GM19455 (cell line): Measurements from ENCODE around the gene IL1RAPL1.

ENCODE experiments used
- ATAC-seq: cut with Tn5 transposase; IDR thresholded peaks from one replicate; pipeline ENCODE4 v1.9.1; 2021; ENCODE audit not compliant: unreplicated experiment

The IL1RAPL1 gene

DNA sequence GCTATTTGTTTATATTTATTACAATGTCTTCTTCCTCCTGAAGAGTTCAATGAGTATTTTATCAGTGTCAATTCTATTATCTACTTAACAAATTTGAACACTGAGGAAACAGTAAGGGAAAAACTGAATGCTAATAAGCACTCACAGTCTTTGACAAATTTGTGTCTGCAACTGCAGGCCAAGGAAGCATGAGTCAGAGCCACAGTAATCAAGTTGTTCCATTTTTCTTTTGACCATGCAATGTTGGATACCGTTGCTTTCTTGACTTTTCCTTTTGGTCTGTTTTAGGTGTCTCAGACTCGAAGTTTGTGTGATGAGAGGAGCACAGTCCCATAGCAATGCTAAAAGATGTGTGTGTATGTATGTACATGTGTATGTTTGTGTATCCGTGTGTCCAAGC, 359.6 kb downstream of the IL1RAPL1 start:
- ATAC-seq, result no peak

DNA sequence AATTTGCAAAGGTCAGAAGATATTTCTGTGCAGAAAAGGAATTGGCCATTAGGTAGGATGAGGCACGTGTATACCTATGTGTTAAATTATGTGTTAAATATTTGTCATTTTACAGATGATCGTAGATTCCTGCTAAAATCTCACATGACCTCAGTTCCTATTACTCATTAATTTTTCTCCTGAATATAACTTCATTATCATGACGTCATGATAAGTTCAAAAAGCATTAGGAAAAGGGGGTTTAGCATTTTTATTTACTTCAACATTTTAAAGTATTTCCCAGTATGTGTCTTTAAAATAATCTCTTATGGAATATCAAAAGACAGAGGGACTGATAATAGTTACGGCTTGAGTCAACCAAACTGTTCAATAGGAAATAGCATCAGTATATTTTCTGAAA, 372.8 kb downstream of the IL1RAPL1 start:
- no peak for ATAC-seq

DNA sequence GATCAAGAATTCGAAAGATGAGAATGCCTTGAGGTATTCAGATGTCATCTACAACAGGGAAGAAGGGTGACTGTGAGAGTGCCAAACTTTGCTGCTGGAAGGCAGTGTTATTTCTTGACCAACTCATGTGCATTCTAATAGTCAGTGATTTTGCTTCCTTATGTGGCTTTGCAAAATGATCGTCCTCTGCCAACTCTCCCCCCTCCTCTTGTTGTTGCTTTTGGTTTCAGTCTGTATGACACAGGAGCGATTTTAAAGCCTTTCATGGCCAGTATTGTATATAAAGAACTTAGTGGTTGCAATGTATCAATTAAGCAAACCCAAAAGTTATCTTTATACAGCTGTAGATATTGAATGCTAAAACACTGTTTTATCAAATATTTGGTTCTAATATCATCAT, 379.1 kb downstream of the IL1RAPL1 start:
- no peak for ATAC-seq

DNA sequence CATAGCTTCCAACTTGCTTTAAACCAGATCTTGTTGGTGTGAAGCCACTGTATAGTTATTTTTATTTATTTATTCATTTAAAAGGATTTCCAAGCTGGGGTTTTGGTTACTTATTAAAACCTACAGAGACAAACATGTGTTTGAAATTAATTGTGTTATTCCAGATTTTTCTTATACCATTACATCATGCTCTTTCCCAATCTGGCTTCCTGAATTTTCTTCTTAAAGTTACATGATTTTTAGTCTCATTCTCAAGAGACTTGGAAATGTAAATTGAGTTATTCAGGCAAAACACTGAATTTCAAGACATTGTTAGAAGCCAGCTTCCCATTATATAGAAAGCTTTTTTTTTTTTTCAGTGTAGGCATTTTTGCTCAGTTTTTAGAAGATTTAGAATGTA, 381.9 kb downstream of the IL1RAPL1 start:
- ATAC-seq, result no peak

DNA sequence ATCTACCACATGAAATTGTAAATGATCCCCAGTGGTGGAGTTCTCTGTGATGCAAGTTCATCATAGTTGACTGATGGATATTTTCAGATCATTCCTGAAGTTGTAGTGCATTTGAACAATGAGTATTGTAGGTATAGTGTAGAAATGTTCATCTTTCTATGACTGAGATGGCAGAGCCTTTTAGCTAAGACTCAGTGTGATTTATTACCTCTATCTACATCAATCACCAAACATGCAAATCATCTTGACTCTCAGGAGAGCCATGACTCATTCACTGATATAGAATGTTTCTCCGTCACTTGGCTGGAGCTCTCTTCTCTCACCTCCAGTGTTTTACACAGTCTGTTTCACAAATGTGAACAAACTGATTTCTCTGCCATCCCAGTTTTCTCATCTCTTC, 392.6 kb downstream of the IL1RAPL1 start:
- no peak for ATAC-seq

DNA sequence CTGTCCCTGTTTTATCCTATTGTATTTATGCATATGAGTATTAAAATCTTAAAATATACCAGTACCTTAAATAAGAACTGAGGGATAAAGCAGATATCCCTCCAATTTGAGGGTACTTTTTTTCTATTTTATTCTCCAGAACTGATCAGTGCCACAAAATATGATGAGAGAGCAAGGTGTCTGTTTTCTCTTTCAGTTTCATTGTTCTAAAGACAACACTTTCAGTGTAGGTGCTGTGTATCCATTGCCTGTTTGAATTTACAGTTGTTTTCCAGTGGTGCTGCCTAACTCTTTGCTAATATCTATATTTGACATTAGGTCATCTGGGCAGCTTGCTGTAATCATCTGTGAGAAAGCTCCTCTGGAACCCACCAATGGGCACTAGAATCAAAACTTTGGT, 394.7 kb downstream of the IL1RAPL1 start:
- ATAC-seq, result no peak

DNA sequence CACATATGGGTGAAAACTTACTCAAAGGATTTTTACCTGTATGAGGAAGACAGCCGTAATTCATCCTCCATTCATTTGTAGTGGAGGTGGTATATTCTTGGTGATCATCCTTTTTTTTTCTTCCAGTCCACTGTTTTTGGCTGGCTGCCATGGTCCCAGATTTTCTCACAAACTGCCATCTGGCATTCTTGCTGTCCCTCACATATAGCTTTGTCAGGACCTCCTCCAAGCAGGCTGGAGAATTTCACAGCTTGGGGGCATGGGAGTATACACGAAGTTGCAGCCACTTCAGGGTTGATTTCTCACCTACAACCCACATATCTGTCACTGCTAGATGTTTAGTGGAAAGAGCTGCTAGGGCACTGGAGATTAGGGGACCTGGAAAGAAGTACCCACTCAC, 401.0 kb downstream of the IL1RAPL1 start:
- no peak for ATAC-seq

DNA sequence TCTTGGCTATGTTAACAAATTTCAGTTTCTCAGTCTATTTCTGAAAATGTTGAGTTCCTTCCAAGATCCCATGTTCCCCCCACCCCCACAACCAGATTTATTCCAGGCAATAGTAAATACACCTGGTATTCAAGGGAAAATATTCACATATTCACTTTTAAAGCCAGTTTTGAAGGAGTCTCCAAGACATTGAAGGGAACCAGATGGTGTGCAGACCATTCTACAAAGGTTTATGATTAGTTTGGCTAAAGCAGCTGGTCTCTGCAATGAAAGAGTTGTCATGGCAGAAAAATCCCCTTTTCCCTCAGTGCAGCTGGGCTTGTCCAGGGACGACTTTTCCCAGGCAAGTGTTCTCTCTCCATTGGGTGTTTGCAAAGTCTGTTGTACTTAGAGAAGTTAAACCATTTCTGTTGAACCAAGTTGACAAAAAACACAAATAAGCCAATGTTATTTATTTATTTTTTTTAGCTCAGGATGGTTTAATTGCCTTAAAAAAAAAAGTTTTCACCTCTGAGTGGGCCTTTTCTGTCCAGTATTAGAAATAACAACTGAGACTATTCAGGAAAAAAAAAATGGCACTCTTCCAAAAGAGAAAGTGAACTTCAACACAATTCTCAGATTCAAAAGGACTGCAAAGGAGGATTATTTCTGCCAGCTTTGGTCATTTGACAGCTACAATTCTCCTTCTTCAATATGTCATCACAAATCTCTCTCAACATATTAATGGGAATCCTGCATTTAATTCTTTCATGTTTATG, 410.6 kb downstream of the IL1RAPL1 start:
- no peak for ATAC-seq

DNA sequence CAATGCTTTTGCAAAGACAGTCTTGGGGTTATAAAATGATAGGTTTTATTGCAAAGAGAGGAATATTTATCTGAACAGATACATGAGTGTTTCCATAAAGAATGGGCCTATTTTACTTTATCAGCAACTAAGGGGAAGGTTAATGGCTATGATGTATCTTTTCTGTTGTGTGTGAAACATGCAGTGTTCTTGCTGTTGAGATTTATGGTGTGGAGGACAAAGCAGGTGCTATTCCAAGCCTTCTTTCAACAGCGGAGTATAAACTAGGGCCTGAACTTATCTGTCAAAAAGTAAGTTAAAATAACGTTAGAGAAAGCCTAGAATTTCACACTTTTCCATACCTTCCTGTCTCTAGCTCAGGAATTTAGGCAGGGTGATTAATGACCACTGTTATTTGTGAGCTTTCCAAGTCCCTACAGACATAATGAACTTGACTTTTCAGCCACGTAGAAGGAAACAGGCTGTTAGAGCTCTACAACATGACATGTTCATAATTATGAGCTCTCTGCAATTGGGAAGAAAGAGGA, 411.4 kb downstream of the IL1RAPL1 start:
- ATAC-seq, result no peak

DNA sequence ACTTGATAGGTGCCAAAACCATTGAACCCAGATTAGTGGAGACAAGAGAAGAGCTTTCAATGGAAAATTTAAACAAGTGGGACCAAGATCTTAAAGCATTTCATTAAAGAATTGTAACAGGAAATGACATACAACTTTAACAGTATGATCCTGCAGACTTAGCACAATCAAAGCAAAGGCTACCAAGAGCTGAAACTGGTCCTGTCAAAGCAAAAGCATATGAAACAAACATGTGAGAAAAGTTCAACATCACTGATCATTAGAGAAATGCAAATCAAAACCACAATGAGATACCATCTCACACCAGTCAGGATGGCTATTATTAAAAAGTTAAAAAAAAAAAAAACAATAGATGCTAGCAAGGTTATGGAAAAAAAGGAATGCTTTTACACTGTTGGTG, 425.6 kb downstream of the IL1RAPL1 start:
- ATAC-seq, result no peak

DNA sequence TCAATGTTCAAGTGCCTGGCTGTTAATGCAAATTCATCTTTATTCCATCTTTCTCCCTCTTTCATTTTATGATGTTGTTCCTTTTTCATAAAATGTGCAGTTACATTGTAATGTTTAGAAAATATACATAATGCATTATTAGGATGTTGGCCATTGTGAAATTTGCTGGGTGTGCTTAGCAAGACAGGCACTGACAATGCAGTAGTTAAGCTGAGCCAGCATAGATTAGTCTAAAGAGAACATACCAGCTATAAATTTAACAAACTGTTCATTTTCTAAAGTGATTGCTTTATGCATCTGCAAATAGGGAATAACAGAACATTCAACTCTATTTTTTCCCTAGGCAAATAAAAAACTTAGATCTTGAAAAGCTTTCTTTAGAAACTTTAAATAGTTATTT, 436.0 kb downstream of the IL1RAPL1 start:
- ATAC-seq, result no peak

DNA sequence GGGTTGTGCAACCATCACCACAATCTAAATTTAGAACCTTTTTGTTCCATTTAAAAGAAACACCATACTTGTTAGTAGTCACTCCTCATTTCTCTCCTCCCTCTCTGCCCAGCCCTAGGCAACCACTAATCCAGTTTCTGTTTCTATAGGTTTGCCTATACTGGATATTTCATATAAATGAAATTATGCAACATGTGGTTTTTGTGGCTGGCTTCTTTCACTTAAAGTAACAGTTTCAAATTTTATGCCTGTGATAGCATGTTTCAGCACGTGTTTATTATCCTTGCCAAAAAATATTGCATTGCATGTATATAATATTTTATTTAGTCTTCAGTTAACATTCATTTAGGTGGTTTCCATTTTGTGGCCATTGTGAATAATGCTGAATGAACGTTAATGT, 437.6 kb downstream of the IL1RAPL1 start:
- ATAC-seq, result no peak

DNA sequence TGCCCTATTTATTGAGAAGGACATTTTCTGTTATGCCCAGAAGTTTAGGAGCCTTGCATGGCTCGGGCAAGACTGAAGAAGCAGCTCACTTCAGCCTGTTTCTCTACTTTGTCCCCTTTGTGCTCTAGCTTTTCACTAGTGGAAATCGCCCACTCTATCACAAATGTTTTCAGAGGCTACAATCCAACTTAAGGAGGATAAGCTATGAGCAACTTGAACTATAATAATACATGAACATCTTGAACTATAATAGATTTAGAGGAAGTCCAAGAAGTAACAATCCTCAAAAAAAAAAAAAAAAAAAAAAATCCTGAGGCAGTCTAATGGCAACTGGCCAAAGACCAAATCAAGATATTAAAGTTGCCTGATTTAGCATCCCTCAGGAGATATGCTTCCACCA, 452.3 kb downstream of the IL1RAPL1 start:
- ATAC-seq, result no peak

DNA sequence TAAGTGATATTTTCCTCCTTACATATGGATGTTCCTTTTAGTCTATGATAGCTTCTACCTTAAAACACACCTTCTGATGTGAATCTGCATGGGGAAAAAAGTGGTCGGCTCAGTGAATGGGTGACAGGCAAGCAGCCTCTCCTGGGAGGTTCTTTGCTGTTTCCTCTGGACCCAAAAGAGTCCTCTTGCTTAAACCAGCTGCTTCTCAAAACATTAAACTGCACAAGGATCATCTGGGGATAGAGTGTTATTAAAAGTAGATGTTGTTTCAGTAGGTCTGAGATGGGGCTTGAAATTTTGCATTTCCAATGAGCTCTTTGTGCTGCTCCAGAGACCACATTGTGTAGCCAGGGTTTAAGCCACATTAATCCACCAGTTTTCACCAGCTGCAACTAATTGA, 452.9 kb downstream of the IL1RAPL1 start:
- no peak for ATAC-seq

DNA sequence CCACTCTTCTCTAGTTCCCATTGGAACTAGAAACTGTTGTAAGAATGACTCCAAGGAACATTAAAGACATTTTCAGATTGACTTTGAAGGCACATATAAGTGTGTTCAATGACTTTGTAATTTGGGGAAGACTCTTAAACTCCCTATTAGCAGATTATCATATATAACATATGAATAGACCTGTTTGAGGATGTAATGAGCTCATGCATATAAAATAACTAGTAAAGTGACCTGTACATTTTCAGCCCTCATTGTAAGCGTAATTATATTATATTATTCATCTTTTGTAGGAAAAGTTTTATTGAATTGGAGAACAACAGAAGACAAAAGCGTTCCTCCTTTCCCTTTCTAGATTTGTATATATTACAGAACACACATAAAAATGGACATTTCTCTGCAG, 455.1 kb downstream of the IL1RAPL1 start:
- ATAC-seq, result no peak

DNA sequence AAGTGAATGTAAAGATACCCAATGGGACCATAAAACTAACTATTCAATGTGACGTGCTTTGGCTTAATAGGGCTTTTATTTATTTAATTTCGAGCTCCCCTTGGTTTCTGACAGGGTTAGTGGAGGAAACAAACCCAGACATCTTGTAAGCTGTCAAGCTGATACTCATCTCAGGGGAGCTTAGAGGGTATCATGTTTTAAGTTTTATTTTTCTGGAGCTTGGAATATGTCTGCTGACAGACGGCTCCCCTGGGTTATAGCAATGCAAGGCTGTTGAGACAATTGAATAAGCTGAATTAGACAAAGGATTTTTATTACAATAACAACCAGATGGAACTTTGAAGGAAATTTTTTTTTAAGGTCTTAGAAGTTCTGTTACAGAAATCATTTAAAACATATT, 456.5 kb downstream of the IL1RAPL1 start:
- no peak for ATAC-seq

DNA sequence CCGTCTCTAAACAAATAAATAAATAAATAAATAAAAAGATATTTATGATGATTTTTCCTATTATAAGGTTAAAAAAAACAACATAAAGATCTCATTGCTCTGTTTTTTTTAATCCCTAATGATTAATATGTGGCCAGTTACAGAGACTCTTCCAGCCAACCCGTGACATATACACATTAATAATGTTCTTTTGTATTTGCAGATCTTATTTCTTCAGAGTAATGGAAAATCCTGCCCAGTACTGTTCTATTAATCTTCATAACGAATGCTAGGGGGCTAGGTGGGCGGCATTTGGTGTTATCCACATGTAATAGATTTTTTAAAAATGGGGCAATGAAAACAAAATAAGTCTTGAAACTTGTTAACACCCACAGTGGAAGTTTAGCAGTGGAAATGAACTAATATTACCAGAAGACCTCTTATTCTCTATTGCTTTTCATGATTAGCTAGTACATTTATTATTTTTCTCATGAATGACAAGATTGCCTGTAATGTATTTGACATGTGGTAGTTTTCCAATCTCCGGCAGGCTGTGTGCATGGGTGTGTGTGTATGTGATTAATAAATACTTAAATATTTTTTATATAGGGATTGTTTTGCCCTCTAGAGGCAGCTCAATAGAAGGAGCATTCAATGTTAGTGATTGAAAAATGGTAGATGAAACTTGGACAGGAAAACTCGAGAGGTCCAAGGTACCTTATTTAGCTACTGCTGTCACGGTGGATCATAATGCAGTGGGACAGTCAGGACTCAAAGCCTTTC, 457.4 kb downstream of the IL1RAPL1 start:
- no peak for ATAC-seq

DNA sequence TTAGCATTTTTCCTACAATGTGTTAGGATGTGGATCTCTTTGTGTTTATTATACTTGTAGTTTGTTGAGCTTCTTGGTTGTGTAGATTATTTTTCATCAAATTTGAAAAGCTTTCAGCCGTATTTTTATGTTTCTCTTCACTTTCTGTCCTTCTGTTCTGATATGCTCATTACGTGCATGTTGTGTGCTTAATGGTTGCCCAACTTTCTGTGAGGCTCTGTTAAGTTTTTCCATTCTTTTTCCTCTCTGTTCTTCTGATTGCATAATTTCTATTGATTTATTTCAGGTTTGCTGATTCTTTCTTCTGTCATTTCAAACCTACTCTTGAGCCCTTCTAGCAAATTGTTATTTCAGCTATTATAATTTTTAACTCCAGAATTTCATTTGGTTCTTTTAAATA, 478.2 kb downstream of the IL1RAPL1 start:
- no peak for ATAC-seq

DNA sequence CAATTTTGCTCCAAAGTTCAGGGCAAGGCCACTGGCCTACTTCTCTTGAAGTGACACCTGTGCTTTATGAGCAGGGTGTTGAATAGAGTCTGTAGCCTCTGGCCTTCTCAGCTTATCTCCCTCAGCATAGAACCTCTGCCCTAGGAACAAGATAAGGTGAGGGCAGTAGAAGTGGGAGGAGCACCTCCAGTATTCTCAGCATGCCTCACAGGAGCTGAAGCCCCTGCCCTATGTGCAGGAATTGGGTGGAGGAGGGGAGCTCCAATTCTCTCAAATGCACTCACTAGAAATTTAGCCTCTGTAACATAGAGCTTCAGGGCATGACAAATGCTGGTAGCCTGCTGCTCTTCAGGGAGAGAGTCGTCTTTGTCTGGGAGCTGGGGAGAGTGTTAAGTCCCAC, 479.3 kb downstream of the IL1RAPL1 start:
- no peak for ATAC-seq

DNA sequence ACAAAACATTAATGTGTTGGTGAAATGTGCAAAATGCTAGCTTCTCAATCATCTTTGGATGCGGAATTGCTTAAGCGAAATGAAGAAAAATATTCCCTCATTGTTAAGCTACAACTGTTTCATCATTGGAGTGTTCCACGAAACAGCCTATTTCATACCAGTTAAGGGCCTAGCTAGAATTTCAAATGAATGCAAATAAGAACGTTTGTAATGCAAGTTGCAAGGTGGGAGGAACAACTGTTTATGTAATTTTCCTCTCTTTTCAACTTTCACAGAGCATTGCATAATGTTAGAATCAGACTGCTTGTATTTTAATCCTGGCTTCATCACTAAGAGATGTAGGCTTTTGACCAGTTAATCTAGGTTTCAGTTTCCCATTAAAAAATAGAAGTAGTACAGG, 480.1 kb downstream of the IL1RAPL1 start:
- no peak for ATAC-seq

DNA sequence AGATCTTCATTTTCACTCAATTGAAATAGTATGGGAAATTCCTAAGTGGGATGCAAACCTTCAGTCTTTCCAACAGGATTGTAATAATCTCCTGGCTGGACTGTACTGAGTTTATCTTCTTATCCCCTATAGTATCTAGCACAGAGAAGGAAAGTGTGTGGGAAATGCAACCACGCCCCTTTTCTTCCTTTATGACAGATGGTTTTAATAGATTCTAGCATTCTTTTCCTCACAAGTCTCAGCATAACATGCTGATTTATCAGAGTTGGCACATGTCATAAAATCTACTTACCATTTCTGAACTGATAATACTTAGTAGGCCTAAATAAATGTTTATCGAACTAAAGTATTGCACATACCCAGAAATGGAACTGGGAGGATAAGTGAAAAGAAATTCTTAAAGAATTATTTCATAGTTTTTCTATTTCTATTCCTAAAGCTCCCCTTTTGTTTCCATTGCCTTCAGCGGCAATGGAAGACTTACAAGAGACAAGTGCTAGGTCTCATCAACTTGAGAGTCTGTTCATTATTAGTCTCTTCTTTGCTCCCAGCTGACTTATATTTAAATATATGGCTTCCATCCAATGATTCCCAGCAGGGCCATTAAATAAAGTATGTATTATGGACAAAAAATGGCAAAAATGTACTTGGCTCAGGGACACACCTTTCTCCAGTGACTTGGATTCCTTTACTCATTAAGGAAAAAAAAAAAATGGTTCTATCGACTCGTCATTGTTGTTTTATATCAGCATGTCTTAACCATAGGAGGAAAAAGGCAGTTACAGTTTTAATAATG, 484.5 kb downstream of the IL1RAPL1 start:
- ATAC-seq, result no peak

DNA sequence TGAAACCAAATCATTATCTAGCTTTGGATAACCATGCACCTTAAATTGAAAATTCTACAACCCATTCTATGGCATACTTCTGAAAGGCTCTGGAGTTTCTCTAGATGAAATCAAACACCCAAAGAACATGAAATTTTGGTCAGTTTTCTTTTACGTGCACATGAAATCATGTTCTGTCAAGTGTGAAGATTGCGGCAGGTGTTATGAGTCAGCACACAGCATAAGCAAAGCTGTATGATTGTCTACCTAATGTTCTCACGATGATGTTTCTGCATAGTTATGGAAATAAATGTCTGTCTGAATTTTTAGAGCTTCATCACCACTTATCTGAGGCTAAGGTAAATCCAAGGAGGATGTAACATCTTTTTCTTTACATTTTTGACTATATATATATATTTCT, 495.3 kb downstream of the IL1RAPL1 start:
- no peak for ATAC-seq
